HG03354 (cell line): ENCODE data around the gene TENM4.

Source experiments
- ATAC-seq: cut with Tn5 transposase; IDR thresholded peaks from one replicate; pipeline ENCODE4 v1.9.1; 2021; ENCODE audit warnings: mild to moderate bottlenecking; ENCODE audit not compliant: unreplicated experiment, poor library complexity, severe bottlenecking

TENM4 gene

DNA sequence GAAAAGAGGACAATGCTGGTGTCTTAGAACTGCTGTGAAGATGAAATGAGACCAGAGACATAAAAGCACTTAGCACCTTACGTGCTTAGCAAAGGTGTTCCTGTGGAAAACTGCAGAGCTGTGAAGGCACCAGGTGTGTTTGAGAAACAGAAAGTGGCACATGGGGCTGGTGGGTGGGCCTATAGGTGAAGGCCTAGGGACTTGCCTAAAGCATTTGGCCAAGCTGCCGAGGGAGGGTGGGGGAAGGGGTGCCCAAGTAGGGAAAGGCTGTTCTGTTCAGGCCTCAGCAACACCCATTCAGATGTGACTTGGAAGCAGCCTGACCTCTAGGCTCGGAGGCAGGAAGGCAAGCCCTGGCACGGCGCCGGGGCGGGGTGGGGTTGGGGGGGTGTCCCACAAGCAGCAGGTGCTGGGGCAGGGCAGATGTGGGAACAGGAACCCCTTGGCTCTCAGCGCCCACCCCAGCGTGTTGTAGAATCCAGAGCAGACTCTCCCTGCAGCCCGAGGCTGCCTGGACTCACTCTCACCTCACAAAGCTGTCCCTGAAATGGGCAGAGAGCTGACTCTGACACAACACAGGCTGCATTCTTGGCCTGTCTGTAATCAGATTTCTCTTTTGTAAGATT is 499.5 kb downstream of the TENM4 start:
- ATAC-seq = no peak

GRCh38 chr11:78940500-78941225 is 500.2 kb downstream of the TENM4 start:
- ATAC-seq = no peak

DNA sequence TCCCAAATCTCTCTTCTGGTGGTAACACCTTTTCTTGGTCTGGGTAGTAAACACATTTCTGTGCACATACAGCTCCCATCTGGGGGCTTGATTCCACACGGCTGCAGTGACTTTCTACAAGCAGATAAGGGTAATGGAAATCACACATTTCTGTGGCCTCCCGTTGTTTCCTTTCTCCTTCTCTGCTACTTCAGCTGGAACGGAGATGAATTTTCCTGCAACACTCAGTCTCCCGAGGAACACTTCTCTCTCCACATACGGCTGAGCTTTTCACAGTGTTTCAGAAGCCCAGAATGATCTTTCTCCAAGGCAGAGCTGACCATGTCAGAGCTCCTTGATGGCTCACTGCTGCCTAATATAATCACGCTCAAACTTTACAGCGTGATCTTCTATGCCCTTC is 501.9 kb downstream of the TENM4 start:
- ATAC-seq = no peak

DNA sequence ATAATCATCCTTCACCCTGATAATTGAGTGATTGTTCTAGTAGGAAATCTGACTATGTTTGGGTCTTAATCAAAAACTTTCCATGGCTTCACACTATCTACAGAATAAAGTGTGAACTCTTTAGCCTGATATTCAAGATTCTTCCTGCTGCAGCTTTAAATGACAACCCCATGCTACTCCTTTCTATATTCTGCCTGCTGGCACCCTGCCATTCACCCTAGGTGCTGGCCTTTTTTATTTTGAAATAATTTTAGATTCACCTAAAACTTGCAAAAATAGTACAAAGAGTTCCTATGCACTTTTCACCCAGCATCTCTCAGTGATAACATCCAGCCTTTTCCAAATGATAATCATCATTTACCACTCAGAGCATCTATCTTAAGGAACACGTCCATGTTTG is 502.8 kb downstream of the TENM4 start:
- no peak for ATAC-seq

DNA sequence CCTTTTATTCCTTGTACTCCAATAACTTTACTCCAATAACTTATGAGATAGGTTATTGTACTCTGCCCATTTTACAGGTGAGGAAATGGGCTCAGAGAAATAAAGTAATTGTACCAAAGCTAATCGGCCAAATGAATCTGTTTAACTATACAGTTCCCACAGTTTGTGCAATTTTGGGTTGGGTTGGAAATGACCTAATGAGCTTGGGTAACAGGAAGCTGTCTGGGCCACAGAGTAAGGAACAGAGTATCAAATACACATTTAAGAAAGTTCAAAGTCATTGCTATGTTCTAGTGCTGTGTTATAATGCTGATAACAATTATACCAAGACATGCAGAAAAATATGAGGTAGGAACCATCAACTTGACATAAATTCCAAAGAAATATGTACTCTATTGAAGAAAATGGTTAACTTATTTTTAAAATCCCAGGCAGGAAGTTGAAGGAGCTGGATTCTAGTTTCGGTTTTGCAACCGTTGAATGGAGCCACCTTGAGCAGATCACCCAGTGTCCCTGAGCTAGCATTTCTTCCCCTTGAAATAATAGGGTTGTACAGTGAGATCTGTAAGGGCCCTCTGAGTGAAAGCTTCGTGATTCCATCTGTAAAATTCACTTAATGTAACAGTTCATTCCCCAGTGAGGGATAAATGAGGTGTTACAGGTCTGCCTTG is 505.3 kb downstream of the TENM4 start:
- no peak for ATAC-seq

DNA sequence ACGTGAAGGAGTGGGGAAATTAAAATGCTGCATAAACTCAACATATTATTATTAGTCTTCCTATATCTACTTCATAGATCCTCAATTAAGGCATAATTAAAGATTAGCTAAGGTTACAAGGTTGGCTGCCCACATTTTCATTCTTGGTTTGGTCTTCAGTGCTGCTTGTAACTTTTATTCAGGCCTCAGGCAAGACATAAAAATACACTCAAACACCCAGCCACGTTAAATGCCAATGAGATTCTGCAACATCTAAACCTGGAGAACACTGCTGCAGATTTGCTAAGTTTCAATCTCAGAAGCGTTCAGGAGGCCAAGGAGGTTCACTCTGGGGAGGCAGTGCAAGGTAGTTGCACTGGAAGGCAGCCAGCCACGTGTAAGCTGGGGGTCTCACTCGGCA is 507.5 kb downstream of the TENM4 start:
- ATAC-seq = no peak

GRCh38 chr11:78932757-78933156 is 508.1 kb downstream of the TENM4 start:
- no peak for ATAC-seq

DNA sequence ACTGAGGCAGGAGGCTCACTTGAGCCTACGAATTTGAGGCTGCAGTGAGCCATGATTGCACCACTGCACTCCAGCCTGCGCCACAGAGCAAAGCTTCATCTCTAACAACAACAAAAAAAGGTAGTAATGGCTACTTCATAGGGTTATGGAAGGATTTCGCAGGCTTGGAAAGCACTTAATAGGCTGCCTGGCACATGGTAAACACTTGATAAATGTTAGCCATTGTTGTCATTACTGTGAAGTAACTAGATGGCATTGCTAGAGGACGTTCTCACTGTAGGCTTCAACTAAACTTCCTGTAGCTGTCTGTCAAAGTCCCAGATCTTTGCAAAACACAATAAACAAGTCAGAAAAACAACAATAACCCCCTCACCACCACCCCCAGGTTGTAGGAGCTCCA is 508.9 kb downstream of the TENM4 start:
- no peak for ATAC-seq

GRCh38 chr11:78930810-78931523 is 509.9 kb downstream of the TENM4 start:
- ATAC-seq = no peak

- ATAC-seq = no peak
Measured at GRCh38 chr11:78929906-78930220, 511.0 kb downstream of the TENM4 start.

- no peak for ATAC-seq
Measured at GRCh38 chr11:78929207-78929905, 511.5 kb downstream of the TENM4 start.

GRCh38 chr11:78927511-78927910 is 513.3 kb downstream of the TENM4 start:
- no peak for ATAC-seq

DNA sequence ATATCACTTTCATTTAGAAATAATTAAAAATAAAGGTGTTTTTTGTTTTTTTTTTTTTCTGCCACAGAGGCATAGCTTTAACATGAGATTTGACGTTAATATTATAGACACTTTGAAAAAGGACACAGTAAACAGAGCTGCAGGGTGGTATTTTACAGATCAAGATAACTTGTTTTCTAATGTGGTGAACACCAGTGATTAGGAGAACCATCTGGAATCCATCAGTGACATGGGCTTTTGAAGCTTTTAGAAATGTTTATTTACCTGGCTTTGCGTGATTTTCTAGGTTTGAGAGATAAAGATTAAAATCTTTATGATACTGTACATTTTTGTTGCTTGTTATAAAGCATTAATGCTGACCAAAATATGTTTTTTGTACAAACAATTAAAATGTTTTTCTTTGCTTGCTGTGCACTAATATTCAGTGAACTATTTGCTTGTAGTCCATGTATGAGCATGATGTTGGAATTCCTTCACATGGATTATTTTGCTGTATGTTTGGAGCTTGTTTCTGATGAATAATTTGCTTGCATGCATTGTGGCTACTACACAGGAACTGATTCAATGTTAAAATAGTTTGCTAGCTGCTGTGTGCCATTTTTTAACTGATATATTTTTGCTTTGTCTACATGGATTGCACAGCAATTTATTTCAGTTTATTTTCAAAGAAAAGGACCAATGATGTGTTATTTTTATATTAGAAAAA is 514.0 kb downstream of the TENM4 start:
- ATAC-seq = no peak

DNA sequence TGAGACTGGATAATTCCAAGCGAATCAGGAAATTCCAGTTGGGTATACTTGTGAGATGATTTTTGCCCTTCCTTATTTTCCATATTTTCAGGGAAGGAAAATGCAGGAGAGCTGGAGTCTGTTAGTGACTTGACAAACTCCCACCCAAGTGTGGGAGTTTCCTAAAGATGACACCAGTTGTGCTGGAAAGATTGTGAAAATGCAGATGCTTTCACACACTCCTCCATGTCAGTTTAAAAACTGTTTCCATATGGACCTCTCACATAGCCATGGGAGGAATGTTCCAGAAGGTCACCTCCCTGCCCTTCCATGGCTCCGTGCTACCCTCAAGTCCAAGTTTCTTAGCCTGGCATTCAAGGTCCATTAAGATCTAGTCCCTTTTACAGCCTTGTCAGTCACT is 515.4 kb downstream of the TENM4 start:
- no peak for ATAC-seq

DNA sequence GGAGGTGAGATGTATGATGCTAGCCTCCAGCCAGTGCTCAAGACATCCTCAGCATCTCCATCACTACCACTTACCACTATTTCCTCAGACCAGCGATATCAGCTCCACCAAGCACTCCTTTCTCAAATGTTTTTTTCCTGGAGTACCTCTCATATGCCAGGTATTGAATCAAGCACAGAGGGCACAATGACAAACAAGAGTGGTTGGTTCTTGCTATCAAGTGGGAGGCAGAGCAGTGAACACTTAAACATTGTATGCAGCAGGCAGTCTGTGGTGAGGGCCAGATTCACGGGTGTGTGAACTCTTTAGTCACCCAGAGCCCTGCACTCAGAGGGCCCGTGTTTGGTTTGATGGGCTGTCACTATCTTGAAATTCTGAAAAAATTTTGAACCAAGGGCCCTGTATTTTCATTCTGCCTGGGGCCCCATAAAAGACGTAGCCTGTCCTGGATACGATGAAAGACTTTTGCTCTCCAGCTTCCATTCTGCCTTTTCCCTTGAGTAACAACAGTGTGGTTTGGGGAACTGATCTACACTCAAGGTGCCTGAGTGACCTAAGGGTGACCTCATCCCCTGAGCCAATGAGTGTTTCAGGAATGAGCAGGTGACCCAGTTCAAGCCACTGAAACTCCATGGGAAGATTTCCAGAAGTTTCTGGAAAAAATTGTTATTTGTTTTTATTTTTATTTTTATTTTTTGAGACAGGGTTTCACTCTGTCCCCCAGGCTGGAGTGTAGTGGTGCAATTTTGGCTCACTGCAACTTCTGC is 517.8 kb downstream of the TENM4 start:
- ATAC-seq = no peak

DNA sequence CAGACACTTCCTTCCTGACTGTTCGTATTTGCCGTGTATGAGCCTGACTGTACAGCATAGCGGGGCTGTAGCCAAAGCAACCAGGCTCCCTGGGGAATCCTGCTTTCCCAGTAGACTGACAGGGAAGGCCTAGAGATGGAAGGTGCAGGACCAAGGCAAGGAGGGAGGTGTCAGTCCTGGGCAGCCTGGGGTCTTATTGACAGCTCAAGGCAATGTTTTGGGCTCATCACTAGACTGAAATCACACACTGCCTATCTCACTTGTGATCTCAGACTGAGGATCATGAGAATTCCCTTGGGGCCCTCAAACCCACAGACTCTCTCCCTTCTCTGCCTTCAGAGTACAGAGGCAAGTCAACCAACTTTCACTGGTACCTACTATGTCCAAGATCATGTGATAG is 519.3 kb downstream of the TENM4 start:
- ATAC-seq = no peak

DNA sequence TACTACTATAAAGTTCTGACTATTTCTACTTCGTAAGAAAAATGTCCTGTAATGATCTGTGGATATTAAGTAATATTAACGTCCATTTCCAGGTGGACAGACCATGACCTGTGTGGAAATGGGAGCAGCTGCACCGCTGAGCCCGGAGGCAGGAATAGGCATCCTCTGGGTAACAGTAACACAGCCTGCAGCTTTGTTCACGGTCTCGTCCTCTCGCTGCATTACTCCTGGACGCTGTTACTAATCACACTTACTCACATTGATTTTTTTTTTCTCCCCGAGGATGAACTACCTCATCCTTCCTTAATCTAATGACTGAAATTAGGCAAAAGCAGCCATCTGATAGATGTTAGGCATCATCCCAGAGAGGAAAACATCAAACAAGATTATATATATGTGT is 520.5 kb downstream of the TENM4 start:
- no peak for ATAC-seq

DNA sequence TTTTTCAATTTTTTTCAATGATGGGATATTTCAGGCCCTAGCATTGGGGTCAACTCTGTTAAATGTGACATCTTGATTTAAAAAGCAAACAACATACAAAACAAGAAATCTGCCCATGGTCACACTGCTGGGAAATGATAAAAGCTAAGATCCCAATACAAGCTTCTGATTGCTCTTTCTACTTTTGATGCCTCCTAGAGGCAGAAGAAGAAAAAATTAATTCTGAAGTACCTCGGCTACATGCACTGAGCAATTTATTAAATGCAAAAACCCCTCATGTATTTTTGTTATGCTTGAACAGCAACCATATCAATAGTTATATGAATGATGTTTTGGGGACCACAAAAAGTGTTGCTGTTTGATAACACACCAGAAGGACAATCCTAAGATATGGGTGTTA is 524.1 kb downstream of the TENM4 start:
- ATAC-seq = no peak

GRCh38 chr11:78914503-78914902 is 526.3 kb downstream of the TENM4 start:
- ATAC-seq = no peak
